Measurements from ENCODE around the gene UNCX.

- TF ChIP-seq CTCF (optimal IDR thresholded peaks at IDR 0.05 in 1 of 3, IDR thresholded peaks at IDR 0.05 in 1 of 3, conservative IDR thresholded peaks at IDR 0.05 in 1 of 3; ENCODE audit: extremely low read depth in 1 of 3, insufficient read depth in 2 of 3, low read length in 3 of 3) (no peak), EZH2 (IDR thresholded peaks at IDR 0.05; ENCODE audit: low read length) (peak; percentile 85)
Measured at GRCh38 chr7:1230411-1231213, 2.1 kb upstream of the UNCX start.

All from keratinocyte (primary cell).